HL-60 (cell line): ENCODE measurements around the gene AXL.

ENCODE experiments used
- GABPA ChIP-seq: IDR thresholded peaks from 2 replicates; pipeline ENCODE4 v1.6.1; 2012; ENCODE audit warnings: low read depth
- POLR2AphosphoS5 ChIP-seq: IDR thresholded peaks from 2 replicates; pipeline ENCODE4 v1.6.1; 2012; ENCODE audit warnings: low read depth
- SPI1 ChIP-seq: IDR thresholded peaks from 2 replicates; pipeline ENCODE4 v1.6.1; 2012; ENCODE audit warnings: low read depth, mild to moderate bottlenecking, borderline replicate concordance
- TF ChIP-seq, protein P1 (sequence below): IDR thresholded peaks from one replicate; pipeline ENCODE4 v1.5.1; 2011; ENCODE audit warnings: low read length, control low read depth, inconsistent platforms; ENCODE audit not compliant: insufficient read depth
- TF ChIP-seq, protein P2 (sequence below): IDR thresholded peaks from 2 replicates; pipeline ENCODE4 v1.6.1; 2012; ENCODE audit warnings: low read depth; ENCODE audit not compliant: insufficient replicate concordance

DNA sequence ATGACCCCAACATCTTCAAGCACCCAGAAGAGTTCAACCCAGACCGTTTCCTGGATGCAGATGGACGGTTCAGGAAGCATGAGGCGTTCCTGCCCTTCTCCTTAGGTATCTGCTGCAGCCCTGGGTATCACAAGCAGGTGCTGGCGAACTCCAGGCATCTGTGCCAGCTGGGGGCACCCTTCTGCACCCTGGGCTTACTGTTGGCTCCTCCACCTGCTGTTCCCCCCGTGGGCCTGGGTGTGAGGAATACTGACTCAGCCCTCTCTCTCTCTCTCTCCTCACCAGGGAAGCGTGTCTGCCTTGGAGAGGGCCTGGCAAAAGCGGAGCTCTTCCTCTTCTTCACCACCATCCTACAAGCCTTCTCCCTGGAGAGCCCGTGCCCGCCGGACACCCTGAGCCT lies 13.0 kb upstream of the AXL start:
- TF ChIP-seq, protein P1, sequence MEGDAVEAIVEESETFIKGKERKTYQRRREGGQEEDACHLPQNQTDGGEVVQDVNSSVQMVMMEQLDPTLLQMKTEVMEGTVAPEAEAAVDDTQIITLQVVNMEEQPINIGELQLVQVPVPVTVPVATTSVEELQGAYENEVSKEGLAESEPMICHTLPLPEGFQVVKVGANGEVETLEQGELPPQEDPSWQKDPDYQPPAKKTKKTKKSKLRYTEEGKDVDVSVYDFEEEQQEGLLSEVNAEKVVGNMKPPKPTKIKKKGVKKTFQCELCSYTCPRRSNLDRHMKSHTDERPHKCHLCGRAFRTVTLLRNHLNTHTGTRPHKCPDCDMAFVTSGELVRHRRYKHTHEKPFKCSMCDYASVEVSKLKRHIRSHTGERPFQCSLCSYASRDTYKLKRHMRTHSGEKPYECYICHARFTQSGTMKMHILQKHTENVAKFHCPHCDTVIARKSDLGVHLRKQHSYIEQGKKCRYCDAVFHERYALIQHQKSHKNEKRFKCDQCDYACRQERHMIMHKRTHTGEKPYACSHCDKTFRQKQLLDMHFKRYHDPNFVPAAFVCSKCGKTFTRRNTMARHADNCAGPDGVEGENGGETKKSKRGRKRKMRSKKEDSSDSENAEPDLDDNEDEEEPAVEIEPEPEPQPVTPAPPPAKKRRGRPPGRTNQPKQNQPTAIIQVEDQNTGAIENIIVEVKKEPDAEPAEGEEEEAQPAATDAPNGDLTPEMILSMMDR, result no peak
- TF ChIP-seq, protein P2, sequence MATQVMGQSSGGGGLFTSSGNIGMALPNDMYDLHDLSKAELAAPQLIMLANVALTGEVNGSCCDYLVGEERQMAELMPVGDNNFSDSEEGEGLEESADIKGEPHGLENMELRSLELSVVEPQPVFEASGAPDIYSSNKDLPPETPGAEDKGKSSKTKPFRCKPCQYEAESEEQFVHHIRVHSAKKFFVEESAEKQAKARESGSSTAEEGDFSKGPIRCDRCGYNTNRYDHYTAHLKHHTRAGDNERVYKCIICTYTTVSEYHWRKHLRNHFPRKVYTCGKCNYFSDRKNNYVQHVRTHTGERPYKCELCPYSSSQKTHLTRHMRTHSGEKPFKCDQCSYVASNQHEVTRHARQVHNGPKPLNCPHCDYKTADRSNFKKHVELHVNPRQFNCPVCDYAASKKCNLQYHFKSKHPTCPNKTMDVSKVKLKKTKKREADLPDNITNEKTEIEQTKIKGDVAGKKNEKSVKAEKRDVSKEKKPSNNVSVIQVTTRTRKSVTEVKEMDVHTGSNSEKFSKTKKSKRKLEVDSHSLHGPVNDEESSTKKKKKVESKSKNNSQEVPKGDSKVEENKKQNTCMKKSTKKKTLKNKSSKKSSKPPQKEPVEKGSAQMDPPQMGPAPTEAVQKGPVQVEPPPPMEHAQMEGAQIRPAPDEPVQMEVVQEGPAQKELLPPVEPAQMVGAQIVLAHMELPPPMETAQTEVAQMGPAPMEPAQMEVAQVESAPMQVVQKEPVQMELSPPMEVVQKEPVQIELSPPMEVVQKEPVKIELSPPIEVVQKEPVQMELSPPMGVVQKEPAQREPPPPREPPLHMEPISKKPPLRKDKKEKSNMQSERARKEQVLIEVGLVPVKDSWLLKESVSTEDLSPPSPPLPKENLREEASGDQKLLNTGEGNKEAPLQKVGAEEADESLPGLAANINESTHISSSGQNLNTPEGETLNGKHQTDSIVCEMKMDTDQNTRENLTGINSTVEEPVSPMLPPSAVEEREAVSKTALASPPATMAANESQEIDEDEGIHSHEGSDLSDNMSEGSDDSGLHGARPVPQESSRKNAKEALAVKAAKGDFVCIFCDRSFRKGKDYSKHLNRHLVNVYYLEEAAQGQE, result no peak
- no peak for TF ChIP-seq POLR2AphosphoS5
- TF ChIP-seq GABPA, result no peak
- TF ChIP-seq SPI1, result no peak
